IMR-90 (cell line): ENCODE data around the gene PHF5A. TPM values are rescaled to one million over a fixed set of nuclear protein-coding genes. Genes with fewer than 3 reads are reported as not detected.

Experiments
- ATAC-seq: fragments of 200-7000 bp; cut with Tn5 transposase; 2 replicates; pipeline ENCODE4 v1.9.1; 2020; ENCODE audit warnings: low read depth, mild to moderate bottlenecking, moderate library complexity
- BruUV-seq: library from RNA; stranded (reverse); fragments of 400-500 nt; replicated peaks from 2 replicates; lab custom pipeline; 2021; lab: Mats Ljungman, UMichigan
- CTCF ChIA-PET: fragments of 300-600 bp; formaldehyde crosslinking; extraction: SDS; loops from one replicate; lab custom pipeline; 2021; ENCODE audit warnings: antibody characterized with exemption; lab: Yijun Ruan, JAX
- POLR2A ChIA-PET: fragments of 300-600 bp; sonication (Branson Sonifier 250); formaldehyde crosslinking; loops from one replicate; lab custom pipeline; 2022; ENCODE audit warnings: antibody characterized with exemption; ENCODE audit not compliant: unreplicated experiment; lab: Charles Lee
- DNase-seq: peaks from one replicate; pipeline ENCODE4 v3.0.0; 2013
- H2AFZ ChIP-seq: replicated peaks from 2 replicates; pipeline ENCODE3; 2013; ENCODE audit warnings: low read length, mild to moderate bottlenecking; ENCODE audit not compliant: poor library complexity
- H2AK5ac ChIP-seq: 2 replicates; pipeline ENCODE4 v1.6.1; 2013; ENCODE audit warnings: low read depth, low read length, inconsistent platforms
- H2AK9ac ChIP-seq: replicated peaks from 2 replicates; pipeline ENCODE3; 2013; ENCODE audit warnings: mild to moderate bottlenecking, low read depth, low read length, moderate library complexity; ENCODE audit not compliant: poor library complexity
- H2BK120ac ChIP-seq: 2 replicates; pipeline ENCODE4 v1.6.1; 2013; ENCODE audit warnings: low read depth, low read length, inconsistent platforms
- H2BK15ac ChIP-seq: 3 replicates; pipeline ENCODE4 v1.6.1; 2013; ENCODE audit warnings: low read depth, low read length, inconsistent platforms
- H2BK20ac ChIP-seq: 2 replicates; pipeline ENCODE4 v1.6.1; 2013; ENCODE audit warnings: low read depth, mild to moderate bottlenecking, inconsistent platforms, low read length, moderate library complexity
- H2BK5ac ChIP-seq: 2 replicates; pipeline ENCODE4 v1.6.1; 2013; ENCODE audit warnings: mild to moderate bottlenecking, low read depth, low read length, inconsistent platforms; ENCODE audit not compliant: poor library complexity, severe bottlenecking
- H3K14ac ChIP-seq: replicated peaks from 2 replicates; pipeline ENCODE4 v1.6.1; 2013; ENCODE audit warnings: low read depth, low read length, inconsistent platforms
- H3K18ac ChIP-seq: 2 replicates; pipeline ENCODE4 v1.6.1; 2013; ENCODE audit warnings: low read depth, low read length, control low read depth
- H3K23ac ChIP-seq: 2 replicates; pipeline ENCODE4 v1.6.1; 2013; ENCODE audit warnings: low read depth, low read length, inconsistent platforms
- H3K27ac ChIP-seq: 2 replicates; pipeline ENCODE4 v1.5.1; 2013; ENCODE audit warnings: mild to moderate bottlenecking, control low read depth, low read length; ENCODE audit not compliant: insufficient read depth
- H3K27me3 ChIP-seq: 2 replicates; pipeline ENCODE4 v1.6.1; 2013; ENCODE audit warnings: low read length; ENCODE audit not compliant: control insufficient read depth, insufficient read depth
- H3K36me3 ChIP-seq: 2 replicates; pipeline ENCODE4 v1.6.1; 2013; ENCODE audit warnings: low read length, mixed read lengths; ENCODE audit not compliant: control insufficient read depth, insufficient read depth
- H3K4ac ChIP-seq: 2 replicates; pipeline ENCODE4 v1.6.1; 2013; ENCODE audit warnings: low read depth, low read length, inconsistent platforms
- H3K4me1 ChIP-seq: 2 replicates; pipeline ENCODE4 v1.6.1; 2013; ENCODE audit warnings: low read length, mixed read lengths; ENCODE audit not compliant: control insufficient read depth, insufficient read depth
- H3K4me2 ChIP-seq: 2 replicates; pipeline ENCODE4 v1.6.1; 2013; ENCODE audit warnings: low read depth, mild to moderate bottlenecking, control low read depth, low read length, moderate library complexity
- H3K4me3 ChIP-seq: 2 replicates; pipeline ENCODE4 v1.5.1; 2013; ENCODE audit warnings: low read depth, mild to moderate bottlenecking, control low read depth, low read length, moderate library complexity; ENCODE audit not compliant: insufficient read depth
- H3K56ac ChIP-seq: 2 replicates; pipeline ENCODE4 v1.6.1; 2013; ENCODE audit warnings: low read length, inconsistent platforms; ENCODE audit not compliant: insufficient read depth; ENCODE audit errors: extremely low read depth
- H3K79me1 ChIP-seq, 2 experiments: 2 replicates each; pipeline ENCODE4 v1.6.1; 2013; ENCODE audit warnings: low read length in 2 of 2, inconsistent platforms in 1 of 2, low read depth in 1 of 2
- H3K9ac ChIP-seq: 2 replicates; pipeline ENCODE4 v1.6.1; 2013; ENCODE audit warnings: low read depth, low read length, control low read depth
- H3K9me1 ChIP-seq: 2 replicates; pipeline ENCODE4 v1.6.1; 2013; ENCODE audit warnings: low read length, inconsistent platforms; ENCODE audit not compliant: insufficient read depth
- H3K9me3 ChIP-seq: 2 replicates; pipeline ENCODE4 v1.6.1; 2013; ENCODE audit warnings: low read length; ENCODE audit not compliant: control insufficient read depth, insufficient read depth
- H4K20me1 ChIP-seq: 2 replicates; pipeline ENCODE4 v1.6.1; 2013; ENCODE audit warnings: low read length, inconsistent platforms; ENCODE audit not compliant: insufficient read depth
- H4K5ac ChIP-seq: 2 replicates; pipeline ENCODE4 v1.6.1; 2013; ENCODE audit warnings: mild to moderate bottlenecking, low read depth, low read length, control low read depth
- H4K8ac ChIP-seq, 2 experiments: 2 replicates each; pipeline ENCODE4 v1.6.1; 2013; ENCODE audit warnings: low read depth in 2 of 2, low read length in 2 of 2, control low read depth in 1 of 2, inconsistent platforms in 1 of 2
- H4K91ac ChIP-seq: 2 replicates; pipeline ENCODE4 v1.6.1; 2013; ENCODE audit warnings: low read depth, low read length, inconsistent platforms; ENCODE audit not compliant: insufficient read depth
- BHLHE40 ChIP-seq: fragments of 150-350 bp; IDR thresholded peaks from 2 replicates; pipeline ENCODE4 v1.6.1; 2016; ENCODE audit warnings: mild to moderate bottlenecking, low read depth, low read length
- CEBPB ChIP-seq: IDR thresholded peaks from 2 replicates; pipeline ENCODE4 v1.6.1; 2012; ENCODE audit warnings: low read depth, low read length, improper control_type of control experiment
- CTCF ChIP-seq: conservative IDR thresholded peaks from 2 replicates; pipeline ENCODE4 v1.5.1; 2012; ENCODE audit warnings: mild to moderate bottlenecking, low read depth, low read length, improper control_type of control experiment
- ELK1 ChIP-seq: fragments of 150-350 bp; IDR thresholded peaks from 2 replicates; pipeline ENCODE4 v1.6.1; 2016; ENCODE audit warnings: low read depth, mild to moderate bottlenecking, low read length, moderate library complexity, borderline replicate concordance
- FOS ChIP-seq: fragments of 150-350 bp; IDR thresholded peaks from 2 replicates; pipeline ENCODE4 v1.6.1; 2016; ENCODE audit warnings: low read depth, low read length
- MAFK ChIP-seq: IDR thresholded peaks from 2 replicates; pipeline ENCODE4 v1.6.1; 2012; ENCODE audit warnings: low read depth, low read length, improper control_type of control experiment
- MAZ ChIP-seq: IDR thresholded peaks from 2 replicates; pipeline ENCODE4 v1.6.1; 2012; ENCODE audit warnings: low read depth, mild to moderate bottlenecking, low read length, improper control_type of control experiment, moderate library complexity, borderline replicate concordance
- NFE2L2 ChIP-seq: fragments of 150-350 bp; IDR thresholded peaks from 2 replicates; pipeline ENCODE4 v1.6.1; 2016; ENCODE audit warnings: low read depth, mild to moderate bottlenecking, low read length
- RAD21 ChIP-seq: IDR thresholded peaks from 2 replicates; pipeline ENCODE4 v1.6.1; 2012; ENCODE audit warnings: low read length, improper control_type of control experiment
- RFX5 ChIP-seq: IDR thresholded peaks from 2 replicates; pipeline ENCODE4 v1.8.0; 2012; ENCODE audit warnings: low read depth, mild to moderate bottlenecking, low read length, moderate library complexity
- SMC3 ChIP-seq: fragments of 150-350 bp; IDR thresholded peaks from 2 replicates; pipeline ENCODE4 v1.6.1; 2016; ENCODE audit warnings: low read depth, mild to moderate bottlenecking, antibody characterized with exemption, low read length, moderate library complexity
- WGBS, 2 experiments: methylation state at CpG; one replicate each; pipeline versions ENCODE4 v1.1.5 to v1.1.7; 2013; ENCODE audit warnings: missing lambda C conversion rate in 2 of 2; ENCODE audit not compliant: insufficient read length in 1 of 2; ENCODE audit errors: extremely low coverage in 2 of 2; 5-methylcytosine and 5-hydroxymethylcytosine counted together
- dilution Hi-C: fragments of 300-500 bp; cut with HindIII; formaldehyde crosslinking; loops from one replicate; pipeline ENCODE4 v1.14.3; 2018; ENCODE audit warnings: low sequenced_read_pairs; ENCODE audit not compliant: unreplicated experiment
- in situ Hi-C: fragments of 300-500 bp; cut with MboI; formaldehyde crosslinking; loops from 3 replicates; pipeline ENCODE4 v1.14.3; 2019; ENCODE audit warnings: low sequenced_read_pairs, inconsistent platforms, mixed read lengths
- intact Hi-C: fragments of 100-400 bp; cut with micrococcal nuclease; formaldehyde crosslinking; loops from 2 replicates; pipeline ENCODE4 v1.10.0; 2022
- polyA plus RNA-seq, 3 experiments: library from polyadenylated mRNA; depleted of rRNA; stranded (reverse); fragments of >200 nt; gene quantifications; 2 replicates each; pipeline ENCODE4 v1.2.3, GENCODE V29; 2012; ENCODE audit warnings: low replicate concordance in 1 of 3
- total RNA-seq: library from RNA; depleted of rRNA; stranded (reverse); fragments of >200 nt; gene quantifications from 2 replicates; pipeline ENCODE4 v1.2.3, GENCODE V29; 2012

PHF5A gene
- total and polyA plus RNA-seq, 2 of the 4 experiments (the other 2 are of a cell fraction): 50.9 to 54.9 TPM

- Histone ChIP-seq H3K14ac (no peak overlapping the region), H3K36me3 (peaks cover 10% of the 10 kb centered on the region), H2BK120ac (no peak overlapping the region), H3K4me2 (no peak overlapping the region), H3K4ac (no peak overlapping the region), H3K56ac (no peak overlapping the region), H3K18ac (no peak overlapping the region), H3K9me1 (peaks cover 9% of the 10 kb centered on the region), H2AK5ac (no peak overlapping the region), H4K20me1 (peaks cover 7% of the 10 kb centered on the region; the same call in 1 of the 2 replicates), H3K4me1 (peaks cover 4% of the 10 kb centered on the region), H4K5ac (no peak overlapping the region), H3K9me3 (no peaks in the 10 kb centered on the region), H2BK15ac (no peak overlapping the region), H4K8ac (no peak overlapping the region), H4K91ac (no peak overlapping the region), H3K27me3 (no peaks in the 10 kb centered on the region), H2AFZ (no peak overlapping the region), H2BK20ac (no peak overlapping the region), H3K79me1 (peaks cover 26 to 72% of the 10 kb centered on the region in 2 experiments), H3K27ac (no peak overlapping the region), H3K4me3 (no peak overlapping the region), H2BK5ac (no peak overlapping the region), H2AK9ac (no peak overlapping the region), H3K9ac (no peak overlapping the region), H3K23ac (no peak overlapping the region)
- BruUV-seq: no TSS peak
- in situ Hi-C loops: no loop called here
- CTCF ChIA-PET: no interaction called here
- DNase-seq: no peak
- intact Hi-C loops: no loop called here
- no CpG with 5 or more reads among the region's 2 CpGs for WGBS, 2 experiments
- dilution Hi-C loops: no loop called here
- TF ChIP-seq RFX5: no peak
- TF ChIP-seq CEBPB: no peak
- TF ChIP-seq CTCF: no peak
- TF ChIP-seq RAD21: no peak
- no peak for TF ChIP-seq FOS
- TF ChIP-seq SMC3: no peak
- no peak for TF ChIP-seq MAFK
- TF ChIP-seq ELK1: no peak
- TF ChIP-seq NFE2L2: no peak
- TF ChIP-seq BHLHE40: no peak
- TF ChIP-seq MAZ: no peak
- POLR2A ChIA-PET: no interaction called here
- ATAC-seq: no peak
Observed at GRCh38 chr22:41471568-41471967, 3.1 kb upstream of the PHF5A start.
